Activated T-cell treated with anti-CD3 and anti-CD28 coated beads, Interleukin-2, amount 50 U/mL, for 24 hours (primary cell): ENCODE measurements around the gene CBR4.

Experiments used
- DNase-seq: peaks from one replicate; pipeline ENCODE4 v3.0.0-alpha.2; 2020
- H3K27ac Mint-ChIP-seq: 2 replicates; pipeline ENCODE4 v1.8.0; 2020; ENCODE audit warnings: mild to moderate bottlenecking, mixed read lengths
- H3K27me3 Mint-ChIP-seq: 2 replicates; pipeline ENCODE4 v1.8.0; 2020; ENCODE audit warnings: mixed read lengths
- H3K36me3 Mint-ChIP-seq: 2 replicates; pipeline ENCODE4 v1.8.0; 2020; ENCODE audit warnings: low read depth, mixed read lengths
- H3K4me1 Mint-ChIP-seq: 2 replicates; pipeline ENCODE4 v1.8.0; 2020; ENCODE audit warnings: low read depth, mixed read lengths
- H3K4me3 Mint-ChIP-seq: 2 replicates; pipeline ENCODE4 v1.8.0; 2020; ENCODE audit warnings: mild to moderate bottlenecking, moderate library complexity, mixed read lengths
- H3K9me3 Mint-ChIP-seq: 2 replicates; pipeline ENCODE4 v1.8.0; 2020; ENCODE audit warnings: mixed read lengths

The CBR4 gene

GRCh38 chr4:169010125-169011023, at the start of gene CBR4:
TSS of gene CBR4 (minus strand) at chr4:169010255. CDS start at chr4:169010089, 166 bp downstream.
- no peaks in the 10 kb centered on the region for H3K27me3 Mint-ChIP-seq
- H3K9me3 Mint-ChIP-seq: no peaks in the 10 kb centered on the region
- peak; percentile 94 for DNase-seq
- peaks cover 29% of the 10 kb centered on the region for H3K36me3 Mint-ChIP-seq
- peaks cover 36% of the 10 kb centered on the region for H3K4me1 Mint-ChIP-seq
- H3K4me3 Mint-ChIP-seq: peak within 1 kb of the TSS; percentile 91
- H3K27ac Mint-ChIP-seq: peak within 1 kb of the TSS; percentile 96

DNA sequence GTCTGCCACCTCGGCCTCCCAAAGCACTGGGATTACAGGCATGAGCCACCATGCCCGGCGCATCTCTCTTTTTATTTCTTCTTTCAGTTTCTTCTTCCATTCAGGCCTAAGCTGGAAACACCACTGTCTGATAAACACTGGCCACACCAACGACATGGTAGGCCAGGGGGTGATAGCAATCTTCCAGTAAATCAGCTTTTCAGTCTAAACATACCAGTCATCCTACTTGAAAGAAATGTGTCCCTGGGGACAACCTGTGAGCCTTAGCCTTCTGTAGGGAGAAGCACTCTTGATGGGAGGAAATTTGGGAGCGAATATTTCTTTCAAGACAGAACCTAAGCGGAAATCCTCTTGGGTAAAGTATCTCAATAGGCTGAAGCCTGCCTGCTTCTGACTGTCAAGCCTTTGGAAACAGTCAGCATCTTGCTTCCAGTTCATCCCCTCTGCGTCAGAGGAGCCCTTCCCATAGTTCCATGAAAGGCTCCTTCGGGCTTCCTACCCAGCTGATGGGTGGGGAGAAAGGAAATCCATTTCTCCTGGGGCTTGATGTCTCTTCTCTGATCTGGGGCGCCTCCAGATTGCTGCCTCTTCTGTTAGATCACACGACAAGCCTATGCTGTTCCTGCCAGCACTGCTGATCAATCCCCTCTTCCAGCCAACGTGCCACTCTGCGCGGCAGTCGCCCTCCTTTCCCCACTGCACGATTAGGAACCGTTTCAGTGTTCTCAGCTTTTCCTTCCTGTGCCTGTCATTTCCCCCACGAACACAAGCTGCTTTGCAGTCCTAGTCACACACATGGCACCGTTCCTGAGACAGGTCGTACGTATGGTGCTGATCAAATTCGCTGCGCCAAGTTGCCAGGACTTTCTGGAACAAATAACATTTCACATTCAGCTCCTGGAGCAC, 49.5 kb upstream of the CBR4 start:
- Mint-ChIP-seq H3K4me3 (no peak overlapping the region), H3K9me3 (no peaks in the 10 kb centered on the region), H3K4me1 (no peaks in the 10 kb centered on the region), H3K27me3 (no peaks in the 10 kb centered on the region), H3K36me3 (no peaks in the 10 kb centered on the region), H3K27ac (no peak overlapping the region)
- no peak for DNase-seq

GRCh38 chr4:169058312-169058711, 48.3 kb upstream of the CBR4 start:
- H3K36me3 Mint-ChIP-seq: no peaks in the 10 kb centered on the region
- DNase-seq: no peak
- H3K4me3 Mint-ChIP-seq: no peak overlapping the region
- H3K9me3 Mint-ChIP-seq: no peaks in the 10 kb centered on the region
- no peaks in the 10 kb centered on the region for H3K4me1 Mint-ChIP-seq
- no peaks in the 10 kb centered on the region for H3K27me3 Mint-ChIP-seq
- H3K27ac Mint-ChIP-seq: no peak overlapping the region

- DNase-seq: no peak
- Mint-ChIP-seq H3K9me3 (no peaks in the 10 kb centered on the region), H3K4me1 (no peaks in the 10 kb centered on the region), H3K4me3 (no peak overlapping the region), H3K27me3 (no peaks in the 10 kb centered on the region), H3K27ac (no peak overlapping the region), H3K36me3 (no peaks in the 10 kb centered on the region)
Observed at GRCh38 chr4:169054879-169055278, 44.8 kb upstream of the CBR4 start.

DNA sequence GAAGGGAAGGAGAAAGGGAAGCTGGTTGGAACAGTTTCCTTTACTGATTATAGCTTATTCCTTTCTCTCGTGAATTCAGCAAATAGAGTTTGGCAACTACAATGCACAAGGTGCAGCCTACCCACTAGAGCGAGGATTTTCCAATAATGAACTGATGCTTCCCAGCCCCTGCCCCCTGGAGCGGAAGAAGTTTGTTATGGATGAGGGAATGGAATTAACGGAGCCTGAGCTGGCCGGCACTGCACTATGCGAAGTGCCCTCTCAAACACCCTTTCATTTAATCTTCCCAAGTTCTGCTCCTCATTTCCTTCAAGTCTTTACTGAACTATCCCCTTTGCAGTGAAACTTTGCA, 42.5 kb upstream of the CBR4 start:
- DNase-seq: no peak
- no peaks in the 10 kb centered on the region for H3K36me3 Mint-ChIP-seq
- H3K27me3 Mint-ChIP-seq: no peaks in the 10 kb centered on the region
- H3K4me1 Mint-ChIP-seq: no peaks in the 10 kb centered on the region
- H3K4me3 Mint-ChIP-seq: no peak overlapping the region
- H3K27ac Mint-ChIP-seq: no peak overlapping the region
- H3K9me3 Mint-ChIP-seq: no peaks in the 10 kb centered on the region

DNA sequence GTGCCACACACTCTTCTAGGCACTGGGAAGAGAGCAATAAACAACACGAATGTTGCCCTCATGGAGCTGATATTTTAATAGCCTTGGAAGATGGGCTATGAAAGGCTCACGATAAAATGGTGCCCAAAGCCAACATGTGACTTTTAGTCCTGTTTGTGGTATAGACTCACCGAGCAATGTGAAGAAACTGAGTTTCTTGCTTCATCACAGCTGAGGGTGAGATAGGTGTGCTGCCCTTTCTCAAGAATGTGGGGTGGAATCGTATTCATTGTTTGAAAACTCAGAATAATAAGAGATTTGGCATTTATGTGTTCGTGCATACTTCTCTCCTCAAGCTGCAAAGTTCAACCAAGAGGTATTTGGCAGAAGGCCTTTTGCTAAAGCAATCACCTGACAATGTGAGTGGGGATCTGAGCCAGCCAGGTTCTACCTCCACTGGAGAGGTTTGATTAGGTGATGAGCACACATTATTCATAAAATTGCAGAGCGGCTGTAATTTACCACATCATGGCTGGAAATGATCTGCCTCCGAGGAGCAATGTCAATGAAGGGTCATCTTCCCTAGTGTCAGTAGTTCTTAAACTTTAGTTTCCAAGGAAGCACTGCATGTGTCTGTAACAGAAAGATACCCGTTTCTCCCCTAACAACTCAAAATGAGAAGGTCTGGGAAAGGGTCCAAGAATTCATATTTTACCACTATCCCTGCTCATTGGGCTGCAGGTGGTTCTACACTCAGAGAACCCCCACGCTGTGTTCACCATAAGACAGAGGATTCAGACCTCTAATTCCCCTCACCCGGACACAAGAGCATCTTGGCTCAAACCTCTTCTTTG, 41.9 kb upstream of the CBR4 start:
- H3K27ac Mint-ChIP-seq: no peak overlapping the region
- H3K9me3 Mint-ChIP-seq: no peaks in the 10 kb centered on the region
- no peaks in the 10 kb centered on the region for H3K36me3 Mint-ChIP-seq
- DNase-seq: no peak
- H3K4me3 Mint-ChIP-seq: no peak overlapping the region
- no peaks in the 10 kb centered on the region for H3K27me3 Mint-ChIP-seq
- H3K4me1 Mint-ChIP-seq: no peaks in the 10 kb centered on the region

- Mint-ChIP-seq H3K27ac (no peak overlapping the region), H3K27me3 (no peaks in the 10 kb centered on the region), H3K9me3 (no peaks in the 10 kb centered on the region), H3K4me1 (no peaks in the 10 kb centered on the region), H3K4me3 (no peak overlapping the region), H3K36me3 (no peaks in the 10 kb centered on the region)
- no peak for DNase-seq
Observed at GRCh38 chr4:169050881-169051760, 41.1 kb upstream of the CBR4 start.

DNA sequence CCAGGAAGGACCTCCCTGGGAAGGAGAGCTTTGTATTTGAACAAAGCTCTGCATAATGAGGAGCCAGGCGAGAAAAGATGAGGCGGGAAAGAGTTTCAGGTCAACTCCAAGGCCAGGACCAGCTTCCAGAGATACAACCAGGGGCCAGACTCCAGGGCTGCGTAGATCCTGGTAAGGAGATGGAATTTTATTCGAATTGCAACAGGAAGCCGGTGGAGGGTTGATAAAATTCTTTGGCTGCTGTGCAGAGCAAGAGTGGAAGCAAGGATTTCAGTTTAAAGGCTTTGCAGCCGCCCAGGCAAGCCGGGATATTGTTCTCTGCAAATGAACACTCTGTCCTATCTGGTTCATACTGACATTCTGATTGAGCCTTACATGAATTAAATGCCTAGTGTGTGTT, 40.2 kb upstream of the CBR4 start:
- no peak for DNase-seq
- Mint-ChIP-seq H3K4me1 (no peaks in the 10 kb centered on the region), H3K36me3 (no peaks in the 10 kb centered on the region), H3K27ac (no peak overlapping the region), H3K4me3 (no peak overlapping the region), H3K9me3 (no peaks in the 10 kb centered on the region), H3K27me3 (no peaks in the 10 kb centered on the region)

DNA sequence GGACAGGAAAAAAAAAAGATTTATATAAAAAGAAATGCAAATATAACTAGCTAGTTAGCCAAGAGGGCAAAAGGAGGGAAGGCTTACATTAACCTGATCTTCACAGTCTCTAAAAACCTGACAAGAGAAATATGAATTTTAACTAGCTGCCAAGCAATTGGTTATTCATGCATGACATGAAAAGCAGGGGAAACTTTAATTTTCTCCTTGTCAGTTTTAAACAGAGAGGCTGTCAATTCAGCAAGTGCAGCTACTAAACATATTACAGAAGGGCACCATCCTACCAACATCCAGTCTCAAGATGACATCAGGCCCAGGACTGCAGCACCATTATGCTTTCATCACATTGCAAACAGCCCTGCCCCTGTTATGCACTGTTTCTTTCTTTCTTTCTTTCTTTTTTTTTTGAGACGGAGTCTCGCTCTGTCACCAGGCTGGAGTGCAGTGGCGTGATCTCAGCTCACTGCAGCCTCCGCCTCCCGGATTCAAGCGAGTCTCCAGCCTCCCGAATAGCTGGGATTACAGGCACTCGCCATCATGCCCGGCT, 38.9 kb upstream of the CBR4 start:
- Mint-ChIP-seq H3K4me3 (no peak overlapping the region), H3K36me3 (no peaks in the 10 kb centered on the region), H3K4me1 (no peaks in the 10 kb centered on the region), H3K27me3 (no peaks in the 10 kb centered on the region), H3K9me3 (no peaks in the 10 kb centered on the region), H3K27ac (no peak overlapping the region)
- DNase-seq: no peak

DNA sequence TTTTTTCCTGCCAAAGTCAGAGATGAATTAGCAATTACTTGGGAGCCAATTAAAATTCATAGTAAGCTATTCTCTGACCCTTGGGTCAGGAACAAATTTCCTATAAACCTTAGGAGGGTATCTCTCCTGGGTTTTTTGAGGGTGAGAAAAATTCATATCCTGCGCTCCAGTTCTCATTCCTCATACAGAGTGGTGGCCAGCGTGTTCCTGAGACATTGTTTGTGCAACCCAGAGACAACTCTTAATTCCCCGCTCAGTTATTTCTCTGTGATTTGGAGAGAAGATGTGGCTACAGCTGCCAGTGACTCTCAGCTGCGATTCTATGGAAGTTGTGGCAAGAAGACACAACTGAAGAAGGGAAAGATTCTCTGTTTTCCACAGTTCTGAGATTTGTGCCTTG, 37.9 kb upstream of the CBR4 start:
- no peaks in the 10 kb centered on the region for H3K4me1 Mint-ChIP-seq
- no peak for DNase-seq

DNA sequence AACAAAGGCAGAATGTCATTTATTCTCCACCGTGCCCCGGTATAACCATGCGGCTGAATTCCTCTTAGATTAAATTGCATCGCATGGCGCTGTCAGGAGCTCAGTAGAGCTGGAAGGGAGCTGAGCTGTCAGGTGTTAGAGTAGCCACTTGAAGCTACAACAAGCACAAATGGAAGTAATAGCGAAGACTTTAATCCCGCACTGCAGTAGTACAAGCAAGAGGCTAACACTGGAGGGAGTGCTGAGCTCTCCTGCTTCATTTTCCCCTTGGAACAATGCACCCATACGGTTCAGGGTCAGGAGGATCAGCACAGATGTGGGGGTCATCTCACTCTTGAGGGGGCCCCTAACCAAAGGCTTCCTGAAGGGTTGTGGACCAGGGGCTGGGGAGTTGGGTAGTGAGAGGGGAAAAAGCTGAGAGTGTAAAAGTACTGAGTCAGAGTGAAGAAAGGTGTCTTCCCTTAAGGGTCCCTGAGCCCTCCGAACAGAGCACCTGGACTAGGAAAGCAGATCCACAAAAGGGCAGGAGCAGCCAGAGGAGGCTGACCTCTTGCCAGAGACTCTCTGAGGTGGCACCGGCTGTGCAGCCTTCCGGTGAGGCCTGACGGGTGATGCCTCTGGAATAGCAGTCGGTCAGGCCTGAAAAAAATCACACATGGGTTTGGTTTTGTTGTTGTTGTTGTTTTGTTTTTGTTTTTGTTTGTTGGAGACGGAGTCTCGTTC, 36.0 kb upstream of the CBR4 start:
- H3K27ac Mint-ChIP-seq: no peak overlapping the region
- no peak for DNase-seq
- H3K4me3 Mint-ChIP-seq: no peak overlapping the region
- peaks cover 4% of the 10 kb centered on the region for H3K27me3 Mint-ChIP-seq
- H3K4me1 Mint-ChIP-seq: no peaks in the 10 kb centered on the region
- H3K9me3 Mint-ChIP-seq: no peaks in the 10 kb centered on the region
- H3K36me3 Mint-ChIP-seq: no peaks in the 10 kb centered on the region

More for the DNA sequence above, 37.9 kb upstream of the CBR4 start:
- Mint-ChIP-seq H3K36me3 (no peaks in the 10 kb centered on the region), H3K9me3 (no peaks in the 10 kb centered on the region), H3K27me3 (no peaks in the 10 kb centered on the region), H3K4me3 (no peak overlapping the region), H3K27ac (no peak overlapping the region)

- H3K27ac Mint-ChIP-seq: no peak overlapping the region
- no peaks in the 10 kb centered on the region for H3K9me3 Mint-ChIP-seq
- H3K4me1 Mint-ChIP-seq: no peaks in the 10 kb centered on the region
- no peaks in the 10 kb centered on the region for H3K36me3 Mint-ChIP-seq
- peaks cover 4% of the 10 kb centered on the region for H3K27me3 Mint-ChIP-seq
- DNase-seq: no peak
- H3K4me3 Mint-ChIP-seq: no peak overlapping the region
Observed at GRCh38 chr4:169044714-169045447, 34.8 kb upstream of the CBR4 start.
